Neural cell (in vitro differentiated cells): ENCODE measurements around the gene OLIG3. TPM values are rescaled to one million over a fixed set of nuclear protein-coding genes. Genes with fewer than 3 reads are reported as not detected.

ENCODE experiments used
- H2AFZ ChIP-seq: fragments of 200-600, 300-800 bp; sonication (generic), shearing (Covaris generic); 2 replicates; pipeline ENCODE4 v1.6.0; 2014; ENCODE audit warnings: low read depth, mild to moderate bottlenecking, antibody characterized with exemption, low read length, moderate library complexity
- H3F3A ChIP-seq: fragments of 200-600 bp; shearing (Covaris generic); 2 replicates; pipeline ENCODE4 v1.6.1; 2016; ENCODE audit warnings: mild to moderate bottlenecking, moderate library complexity, mixed read lengths, antibody characterized with exemption, low read length; ENCODE audit not compliant: insufficient read depth, poor library complexity, severe bottlenecking
- H3K27ac ChIP-seq: fragments of 200-600, 300-800 bp; sonication (generic), shearing (Covaris generic); 2 replicates; pipeline ENCODE4 v1.5.1; 2014; ENCODE audit warnings: mild to moderate bottlenecking, low read length, moderate library complexity
- H3K27me3 ChIP-seq: fragments of 300-800, 200-600 bp; sonication (generic), shearing (Covaris generic); 2 replicates; pipeline ENCODE4 v1.6.0; 2014; ENCODE audit warnings: mild to moderate bottlenecking, low read depth, low read length, moderate library complexity; ENCODE audit not compliant: insufficient read depth
- H3K36me3 ChIP-seq: fragments of 300-800, 200-600 bp; sonication (generic), shearing (Covaris generic); 2 replicates; pipeline ENCODE4 v1.5.1; 2014; ENCODE audit warnings: mild to moderate bottlenecking, antibody characterized with exemption, low read length, moderate library complexity; ENCODE audit not compliant: insufficient read depth
- H3K4me2 ChIP-seq: fragments of 300-800, 200-600 bp; sonication (generic), shearing (Covaris generic); 2 replicates; pipeline ENCODE4 v1.6.0; 2014; ENCODE audit warnings: mild to moderate bottlenecking, low read length
- H3K4me3 ChIP-seq: fragments of 300-800, 200-600 bp; sonication (generic), shearing (Covaris generic); 2 replicates; pipeline ENCODE4 v1.5.1; 2014; ENCODE audit warnings: mild to moderate bottlenecking, low read length, moderate library complexity
- H3K79me2 ChIP-seq: fragments of 200-600 bp; shearing (Covaris generic); replicated peaks from 2 replicates; pipeline ENCODE4 v1.6.0; 2014; ENCODE audit warnings: mild to moderate bottlenecking, low read length, moderate library complexity; ENCODE audit not compliant: insufficient read depth
- H3K9ac ChIP-seq: fragments of 300-800, 200-600 bp; sonication (generic), shearing (Covaris generic); 2 replicates; pipeline ENCODE4 v1.6.1; 2016; ENCODE audit warnings: mild to moderate bottlenecking, low read length, mixed read lengths
- H3K9me2 ChIP-seq: fragments of 200-600 bp; shearing (Covaris generic); 2 replicates; pipeline ENCODE4 v1.6.1; 2016; ENCODE audit warnings: mild to moderate bottlenecking, low read length, mixed read lengths; ENCODE audit not compliant: insufficient read depth
- H3K9me3 ChIP-seq: fragments of 200-600, 300-800 bp; sonication (generic), shearing (Covaris generic); 2 replicates; pipeline ENCODE4 v1.6.1; 2016; ENCODE audit warnings: mild to moderate bottlenecking, mixed run types, low read length, moderate library complexity, mixed read lengths
- H4K20me1 ChIP-seq: fragments of 200-600 bp; shearing (Covaris generic); 2 replicates; pipeline ENCODE4 v1.6.1; 2016; ENCODE audit warnings: mild to moderate bottlenecking, mixed run types; ENCODE audit not compliant: insufficient read depth
- EZH2 ChIP-seq: fragments of 200-600, 300-800 bp; shearing (Covaris generic), sonication (generic); IDR thresholded peaks from 2 replicates; pipeline ENCODE4 v1.6.1; 2014; ENCODE audit warnings: antibody characterized with exemption, low read length, borderline replicate concordance, mild to moderate bottlenecking; ENCODE audit not compliant: insufficient read depth, poor library complexity, severe bottlenecking
- MXI1 ChIP-seq: fragments of 450-650 bp; conservative IDR thresholded peaks from 2 replicates; pipeline ENCODE4 v1.6.1; 2014; ENCODE audit warnings: antibody characterized with exemption, mild to moderate bottlenecking; ENCODE audit not compliant: poor library complexity, severe bottlenecking
- POLR2AphosphoS5 ChIP-seq: IDR thresholded peaks from 2 replicates; pipeline ENCODE4 v1.6.1; 2012
- RAD21 ChIP-seq: fragments of 450-650 bp; conservative IDR thresholded peaks from 2 replicates; pipeline ENCODE4 v1.6.1; 2014; ENCODE audit warnings: antibody characterized with exemption, mild to moderate bottlenecking, moderate library complexity
- TAF1 ChIP-seq: IDR thresholded peaks from 2 replicates; pipeline ENCODE4 v1.6.1; 2012; ENCODE audit warnings: low read depth
- polyA plus RNA-seq: library from polyadenylated mRNA; depleted of rRNA; stranded (reverse); fragments of >200 nt; gene quantifications from 2 replicates; pipeline ENCODE4 v1.2.3, GENCODE V29; 2014
- TF ChIP-seq, protein P1 (sequence below): IDR thresholded peaks from 2 replicates; pipeline ENCODE4 v1.6.1; 2012; ENCODE audit warnings: borderline replicate concordance

The OLIG3 gene
- polyA plus RNA-seq, 1 donor from 2014 or later = not detected

DNA sequence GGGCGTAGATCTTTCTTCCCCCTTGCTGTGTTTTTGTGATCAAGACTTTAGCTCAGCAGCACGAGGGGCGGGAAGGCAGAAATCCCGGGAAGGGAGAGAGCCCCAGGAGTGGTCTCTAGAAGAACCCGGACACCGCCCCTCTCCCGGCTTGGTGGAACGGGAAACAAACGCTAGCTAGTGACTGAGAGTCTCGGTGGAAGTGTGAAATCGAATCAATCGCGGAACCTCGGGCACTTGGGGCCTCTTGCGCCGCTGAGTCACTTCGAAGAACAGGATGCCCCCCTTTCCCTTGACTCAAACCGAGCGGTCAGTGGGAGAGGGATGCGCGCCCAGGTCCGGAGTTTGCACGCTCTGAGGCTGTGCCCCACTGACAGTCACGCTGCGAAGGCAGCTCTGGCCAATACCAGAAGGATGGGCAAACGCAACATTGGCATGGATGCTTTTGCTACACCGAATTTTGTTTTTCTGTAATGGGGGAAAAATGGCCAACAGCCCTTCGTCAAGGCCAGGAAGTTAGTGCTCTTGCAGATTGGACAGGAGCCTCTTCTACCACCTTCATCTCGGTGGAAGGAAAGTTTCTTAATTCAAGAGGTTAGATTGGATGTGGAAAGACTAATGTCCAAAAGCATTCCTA, 1.6 kb upstream of the OLIG3 start:
- no peaks in the 10 kb centered on the region for H3K36me3 ChIP-seq
- H4K20me1 ChIP-seq = no peaks in the 10 kb centered on the region
- no peaks in the 10 kb centered on the region for H3F3A ChIP-seq
- H3K79me2 ChIP-seq = no peaks in the 10 kb centered on the region
- H3K27ac ChIP-seq = no peak overlapping the region
- no peak overlapping the region for H3K9ac ChIP-seq
- H3K4me3 ChIP-seq = no peak overlapping the region
- H2AFZ ChIP-seq = no peak overlapping the region
- H3K9me2 ChIP-seq = no peaks in the 10 kb centered on the region
- H3K4me2 ChIP-seq = no peak overlapping the region
- H3K9me3 ChIP-seq = no peaks in the 10 kb centered on the region
- H3K27me3 ChIP-seq = peaks cover 99% of the 10 kb centered on the region
- TF ChIP-seq RAD21 = no peak
- TF ChIP-seq, protein P1, sequence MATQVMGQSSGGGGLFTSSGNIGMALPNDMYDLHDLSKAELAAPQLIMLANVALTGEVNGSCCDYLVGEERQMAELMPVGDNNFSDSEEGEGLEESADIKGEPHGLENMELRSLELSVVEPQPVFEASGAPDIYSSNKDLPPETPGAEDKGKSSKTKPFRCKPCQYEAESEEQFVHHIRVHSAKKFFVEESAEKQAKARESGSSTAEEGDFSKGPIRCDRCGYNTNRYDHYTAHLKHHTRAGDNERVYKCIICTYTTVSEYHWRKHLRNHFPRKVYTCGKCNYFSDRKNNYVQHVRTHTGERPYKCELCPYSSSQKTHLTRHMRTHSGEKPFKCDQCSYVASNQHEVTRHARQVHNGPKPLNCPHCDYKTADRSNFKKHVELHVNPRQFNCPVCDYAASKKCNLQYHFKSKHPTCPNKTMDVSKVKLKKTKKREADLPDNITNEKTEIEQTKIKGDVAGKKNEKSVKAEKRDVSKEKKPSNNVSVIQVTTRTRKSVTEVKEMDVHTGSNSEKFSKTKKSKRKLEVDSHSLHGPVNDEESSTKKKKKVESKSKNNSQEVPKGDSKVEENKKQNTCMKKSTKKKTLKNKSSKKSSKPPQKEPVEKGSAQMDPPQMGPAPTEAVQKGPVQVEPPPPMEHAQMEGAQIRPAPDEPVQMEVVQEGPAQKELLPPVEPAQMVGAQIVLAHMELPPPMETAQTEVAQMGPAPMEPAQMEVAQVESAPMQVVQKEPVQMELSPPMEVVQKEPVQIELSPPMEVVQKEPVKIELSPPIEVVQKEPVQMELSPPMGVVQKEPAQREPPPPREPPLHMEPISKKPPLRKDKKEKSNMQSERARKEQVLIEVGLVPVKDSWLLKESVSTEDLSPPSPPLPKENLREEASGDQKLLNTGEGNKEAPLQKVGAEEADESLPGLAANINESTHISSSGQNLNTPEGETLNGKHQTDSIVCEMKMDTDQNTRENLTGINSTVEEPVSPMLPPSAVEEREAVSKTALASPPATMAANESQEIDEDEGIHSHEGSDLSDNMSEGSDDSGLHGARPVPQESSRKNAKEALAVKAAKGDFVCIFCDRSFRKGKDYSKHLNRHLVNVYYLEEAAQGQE = no peak
- peak; percentile 94 for TF ChIP-seq EZH2
- TF ChIP-seq POLR2AphosphoS5 = peak; percentile 11

- Histone ChIP-seq H3K4me2 (no peak overlapping the region), H3K9me2 (no peaks in the 10 kb centered on the region), H4K20me1 (no peaks in the 10 kb centered on the region), H3K4me3 (no peak overlapping the region), H3K27ac (no peak overlapping the region), H3K9ac (no peak overlapping the region), H3K79me2 (no peaks in the 10 kb centered on the region), H3K27me3 (peaks cover 99% of the 10 kb centered on the region), H3F3A (no peaks in the 10 kb centered on the region), H3K9me3 (no peaks in the 10 kb centered on the region), H2AFZ (no peak overlapping the region), H3K36me3 (no peaks in the 10 kb centered on the region)
- TF ChIP-seq POLR2AphosphoS5 = peak; percentile 67
- no peak for TF ChIP-seq MXI1
Observed at GRCh38 chr6:137494988-137495702, 951 bp upstream of the OLIG3 start.

DNA sequence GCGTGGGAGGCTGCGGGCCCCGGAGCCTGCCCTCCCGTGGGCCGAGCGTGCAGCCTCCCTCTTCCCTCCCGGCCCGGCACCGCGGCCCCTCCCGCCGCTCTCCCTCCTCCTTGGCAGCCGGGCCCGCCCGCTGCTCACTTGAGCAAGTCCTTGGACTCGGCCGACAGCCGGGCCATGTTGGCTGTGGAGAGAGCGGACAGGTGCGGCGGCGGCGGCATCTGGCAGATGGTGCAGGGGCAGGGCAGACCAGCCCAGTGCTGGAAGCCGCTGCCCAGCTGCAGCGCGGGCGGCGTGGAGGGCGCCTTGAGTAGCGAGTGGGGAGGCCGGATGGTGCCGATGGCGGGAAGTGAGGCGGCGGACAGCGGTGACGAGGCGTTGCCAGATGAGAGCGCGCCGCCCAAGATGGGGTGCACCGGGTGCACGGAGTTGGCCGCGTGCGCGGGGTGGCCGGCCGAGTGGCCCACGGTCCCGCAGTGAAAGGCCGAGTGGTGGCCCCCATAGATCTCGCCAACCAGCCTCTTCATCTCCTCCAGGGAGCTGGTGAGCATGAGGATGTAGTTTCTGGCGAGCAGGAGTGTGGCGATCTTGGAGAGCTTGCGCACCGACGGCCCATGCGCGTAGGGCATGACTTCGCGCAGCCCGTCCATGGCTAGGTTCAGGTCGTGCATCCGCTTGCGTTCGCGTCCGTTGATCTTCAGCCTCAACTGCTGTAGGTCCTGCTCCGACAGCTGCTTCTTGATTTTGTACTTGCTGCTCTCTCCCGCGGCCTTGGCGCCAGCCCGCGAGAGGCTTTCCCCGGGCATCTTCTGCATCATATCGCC, 766 bp downstream of the OLIG3 start:
- Histone ChIP-seq H3F3A (no peaks in the 10 kb centered on the region), H3K4me3 (peak overlapping the region; percentile 49), H2AFZ (no peak overlapping the region), H3K79me2 (no peaks in the 10 kb centered on the region), H4K20me1 (no peaks in the 10 kb centered on the region), H3K36me3 (no peaks in the 10 kb centered on the region), H3K9me3 (no peaks in the 10 kb centered on the region), H3K9me2 (no peaks in the 10 kb centered on the region), H3K27me3 (peaks cover 99% of the 10 kb centered on the region), H3K9ac (no peak overlapping the region), H3K27ac (no peak overlapping the region), H3K4me2 (no peak overlapping the region)
- TF ChIP-seq TAF1 = no peak
- peak; percentile 96 for TF ChIP-seq EZH2
- no peak for TF ChIP-seq POLR2AphosphoS5
